Measurements from ENCODE around the gene GPR32.
"Not testable (repeated sequence)": the region's sequence is repeated elsewhere in the genome, so short reads cannot be mapped to it uniquely, and the experiment has no call there.

GPR32 gene

DNA sequence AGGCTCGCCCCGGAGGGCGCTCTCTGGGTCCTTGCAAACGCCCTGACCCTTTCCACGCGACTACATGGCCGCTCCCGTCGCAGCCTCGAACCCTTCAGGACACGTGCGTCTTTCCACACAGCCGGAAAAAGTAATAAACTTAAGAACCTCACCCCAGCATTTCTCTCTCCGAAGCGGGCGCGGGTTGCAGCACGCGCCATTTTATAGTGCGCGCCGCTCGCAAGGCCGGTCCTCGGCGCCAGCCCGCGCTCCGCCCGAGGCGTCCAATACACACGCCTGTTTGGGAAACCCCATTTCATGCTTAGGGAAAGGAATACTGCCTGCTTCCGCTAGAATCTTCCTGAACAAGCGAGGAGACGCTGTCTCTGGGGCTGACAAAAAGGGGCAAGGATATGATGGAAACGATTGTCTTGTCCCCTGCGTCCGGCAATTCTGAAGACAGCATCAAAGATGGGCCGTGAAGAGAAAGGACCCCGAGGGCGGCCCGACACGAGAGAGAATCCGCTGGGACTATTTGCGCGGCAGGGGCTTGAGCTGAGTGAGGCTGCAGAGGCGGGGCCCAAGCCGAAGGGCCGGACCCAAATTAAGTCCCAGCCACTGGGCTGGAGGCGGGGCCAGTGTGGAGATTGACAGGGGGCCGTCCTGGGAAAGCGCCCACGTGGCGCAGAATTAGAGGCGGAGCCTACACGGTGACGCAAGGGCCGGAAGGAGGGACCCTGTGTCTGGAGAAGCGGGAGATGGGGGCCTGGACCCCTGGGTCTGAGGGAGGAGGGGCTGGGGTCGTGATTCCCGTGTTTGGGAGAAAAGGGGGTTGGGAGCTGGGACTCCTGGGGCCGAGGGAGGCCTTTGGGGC, 34.4 kb downstream of the GPR32 start:
- peak; percentile 99 for DNase-seq

DNA sequence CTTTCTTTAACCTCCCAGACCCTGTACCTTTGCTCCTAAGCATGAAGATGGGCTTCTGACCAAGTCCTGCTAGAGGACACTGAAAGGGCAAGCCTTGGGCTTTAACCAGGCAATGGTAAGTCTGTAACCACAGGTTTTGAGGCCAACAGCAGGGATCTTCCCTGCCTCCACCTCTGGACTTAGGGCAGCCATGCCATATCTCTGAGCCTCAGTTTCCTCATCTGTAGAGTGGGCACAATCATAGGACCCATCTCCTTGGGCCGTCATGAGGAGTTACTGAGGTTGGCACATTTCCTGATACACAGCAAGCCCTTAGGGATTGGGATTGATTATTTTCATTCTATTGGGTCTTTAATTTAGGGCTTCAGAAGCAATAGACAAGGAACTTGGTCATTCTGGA, 38.6 kb downstream of the GPR32 start:
- no peak for DNase-seq

DNA sequence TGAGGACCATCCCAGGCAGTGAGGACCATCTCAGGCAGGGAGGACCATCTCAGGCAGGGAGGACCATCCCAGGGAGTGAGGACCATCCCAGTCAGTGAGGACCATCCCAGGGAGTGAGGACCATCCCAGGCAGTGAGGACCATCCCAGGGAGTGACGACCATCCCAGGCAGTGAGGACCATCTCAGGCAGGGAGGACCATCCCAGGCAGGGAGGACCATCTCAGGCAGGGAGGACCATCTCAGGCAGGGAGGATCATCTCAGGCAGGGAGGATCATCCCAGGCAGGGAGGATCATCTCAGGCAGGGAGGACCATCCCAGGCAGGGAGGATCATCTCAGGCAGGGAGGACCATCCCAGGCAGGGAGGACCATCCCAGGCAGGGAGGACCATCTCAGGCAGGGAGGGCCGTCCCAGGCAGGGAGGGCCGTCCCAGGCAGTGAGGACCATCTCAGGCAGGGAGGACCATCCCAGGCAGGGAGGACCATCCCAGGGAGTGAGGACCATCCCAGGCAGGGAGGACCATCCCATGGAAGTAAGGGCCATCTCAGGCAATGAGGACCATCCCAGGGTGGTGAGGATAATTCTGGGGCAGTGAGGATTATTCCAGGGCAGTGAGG, 41.5 kb downstream of the GPR32 start:
- DNase-seq: not testable (repeated sequence)

DNA sequence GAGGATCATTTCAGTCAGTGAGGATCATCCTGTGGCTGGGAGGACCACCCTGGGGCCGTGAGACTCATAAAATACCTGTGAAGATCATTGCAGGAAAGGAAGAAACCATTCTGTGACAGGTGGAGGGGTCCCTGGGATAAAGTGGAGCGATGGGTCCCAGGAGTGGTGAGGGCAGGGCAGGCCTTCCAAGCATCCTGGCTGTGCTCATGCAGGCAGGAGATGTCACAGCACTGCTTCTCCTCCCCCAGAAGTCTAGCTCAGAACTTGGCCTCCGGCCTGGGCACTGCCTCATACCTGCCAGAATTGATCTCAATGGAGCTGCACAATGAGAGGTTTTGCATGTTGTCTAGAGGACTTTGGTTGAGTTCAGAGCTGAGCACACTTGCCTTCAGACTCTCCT, 42.2 kb downstream of the GPR32 start:
- no peak for DNase-seq

DNA sequence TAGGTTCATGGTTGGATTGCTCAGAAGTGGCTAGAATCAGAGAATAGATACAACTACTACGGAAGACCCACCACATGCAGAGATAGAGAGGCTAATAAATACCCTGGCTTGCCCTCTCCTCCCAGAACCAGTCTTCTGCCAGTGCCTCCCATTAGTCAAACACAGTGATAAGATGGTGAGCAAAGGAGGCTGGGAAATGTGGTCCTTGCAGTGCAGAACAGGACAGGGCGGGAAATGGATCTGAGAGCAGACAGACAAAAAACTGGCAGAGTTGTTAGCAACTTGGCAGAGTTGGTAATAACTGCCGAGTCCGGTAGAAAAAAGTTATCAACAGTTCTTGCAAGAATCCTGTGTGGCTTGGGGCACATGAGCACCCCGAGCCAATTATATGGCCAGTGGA, 44.6 kb downstream of the GPR32 start:
- no peak for DNase-seq

DNA sequence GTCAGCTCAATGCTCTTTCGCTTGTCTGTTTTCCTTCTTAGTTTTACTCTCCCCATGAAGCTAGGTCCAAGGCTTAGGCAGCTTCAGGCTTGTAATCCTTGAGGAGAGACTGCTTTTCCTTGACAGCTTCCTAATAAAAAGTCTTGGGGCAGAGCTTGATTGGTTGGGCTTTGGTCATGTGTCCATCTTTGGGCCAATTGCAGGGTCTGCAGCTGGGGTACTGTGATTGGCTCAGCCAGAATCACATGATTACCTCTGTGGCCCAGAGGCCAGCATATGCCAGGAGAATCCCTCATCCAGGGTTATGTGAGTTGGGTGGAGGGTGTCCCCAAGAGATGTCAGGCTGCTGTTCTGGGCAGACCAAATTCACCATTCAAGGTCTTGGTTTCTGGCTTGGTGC, 45.2 kb downstream of the GPR32 start:
- no peak for DNase-seq

DNA sequence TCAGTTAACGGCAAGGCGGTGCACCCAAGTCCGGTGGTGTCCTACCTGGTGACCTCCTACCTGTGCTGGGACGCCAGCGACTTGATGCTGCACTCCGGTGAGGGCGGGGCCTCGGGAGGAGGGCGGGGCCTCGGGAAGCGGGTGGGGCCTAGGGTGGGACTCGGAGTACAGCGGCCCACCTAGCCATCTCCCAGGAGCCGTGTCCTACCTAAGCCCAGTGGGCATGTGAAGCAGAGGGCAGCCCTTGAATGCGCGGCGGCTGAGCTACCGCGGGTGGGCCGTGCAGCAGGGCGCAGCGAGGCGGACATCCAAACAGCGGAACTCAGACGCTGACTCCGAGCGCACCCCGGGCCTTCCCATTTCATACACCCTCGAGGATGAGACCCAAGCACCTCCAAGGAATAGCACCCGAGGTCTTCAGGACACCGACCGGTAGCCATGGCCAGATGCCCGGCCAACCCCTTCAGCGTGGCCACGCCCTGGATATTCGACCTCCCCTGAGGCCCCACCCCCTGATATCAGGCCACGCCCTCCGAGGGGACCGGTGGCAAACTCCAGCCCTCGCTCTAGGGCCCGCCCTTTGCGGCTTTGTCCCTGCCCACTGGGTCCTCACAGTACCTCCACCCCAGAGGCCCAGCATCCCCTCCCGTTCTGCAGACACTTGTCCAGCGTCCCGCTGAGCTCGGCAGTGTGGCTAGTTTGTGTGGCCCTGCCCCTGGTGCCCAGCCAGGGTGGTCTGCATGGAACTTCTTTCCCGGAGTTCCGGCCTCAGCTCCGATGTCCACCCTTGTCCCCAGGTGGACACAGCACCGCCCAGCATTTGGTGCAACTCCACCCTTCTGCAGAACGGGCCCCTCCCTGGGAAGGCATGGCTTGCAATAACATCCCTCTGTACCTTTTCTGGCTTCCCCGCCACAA, 47.9 kb downstream of the GPR32 start:
- DNase-seq: peak; percentile 33

DNA sequence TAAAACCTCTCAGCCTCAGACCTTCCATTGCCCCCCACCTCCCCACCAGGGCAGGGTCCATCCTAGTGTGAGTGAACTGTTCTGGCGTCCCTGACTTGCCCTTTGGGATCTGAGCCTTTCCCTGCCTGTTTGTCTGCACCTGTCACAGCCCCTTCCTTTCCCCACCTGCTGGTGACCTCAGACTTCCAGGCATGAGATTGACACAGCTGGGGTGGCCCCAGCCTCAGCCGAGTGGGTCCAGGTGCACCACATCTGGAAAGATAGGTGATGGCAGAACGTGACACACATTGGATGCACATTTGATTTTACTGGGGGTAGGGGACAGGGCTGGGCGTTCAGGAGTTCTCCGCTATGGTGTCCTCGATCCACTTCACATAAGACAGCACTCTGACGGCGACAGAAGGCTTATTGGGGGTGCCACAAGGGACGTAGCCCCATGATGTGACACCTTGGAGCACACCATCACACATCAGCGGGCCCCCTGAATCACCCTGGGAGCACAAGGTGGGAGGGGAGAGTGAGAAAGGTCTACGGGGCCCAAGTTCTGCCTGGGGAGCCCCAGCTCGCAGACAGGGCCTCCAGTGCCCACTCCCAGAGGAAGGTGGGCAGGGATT, 48.7 kb downstream of the GPR32 start:
- DNase-seq: no peak

DNA sequence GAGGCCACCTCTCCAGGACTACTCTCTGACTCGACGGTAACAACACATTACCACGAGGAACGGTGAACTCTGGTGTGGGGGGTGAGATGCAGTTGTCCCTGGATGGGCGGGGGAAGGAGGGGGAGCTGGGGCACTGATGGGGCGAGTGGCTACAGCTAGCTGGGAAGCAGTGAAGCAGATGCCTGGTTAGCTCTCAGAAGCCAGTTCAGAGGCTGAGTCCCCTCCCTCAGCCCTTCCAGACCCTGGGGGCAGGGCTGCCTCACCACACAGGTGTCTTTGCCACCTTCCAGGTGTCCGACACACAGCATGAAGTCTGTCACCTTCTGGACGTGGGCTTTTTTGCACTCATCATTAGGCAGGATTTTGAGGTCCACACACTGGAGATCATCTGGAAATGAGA, 49.4 kb downstream of the GPR32 start:
- DNase-seq: no peak

DNA sequence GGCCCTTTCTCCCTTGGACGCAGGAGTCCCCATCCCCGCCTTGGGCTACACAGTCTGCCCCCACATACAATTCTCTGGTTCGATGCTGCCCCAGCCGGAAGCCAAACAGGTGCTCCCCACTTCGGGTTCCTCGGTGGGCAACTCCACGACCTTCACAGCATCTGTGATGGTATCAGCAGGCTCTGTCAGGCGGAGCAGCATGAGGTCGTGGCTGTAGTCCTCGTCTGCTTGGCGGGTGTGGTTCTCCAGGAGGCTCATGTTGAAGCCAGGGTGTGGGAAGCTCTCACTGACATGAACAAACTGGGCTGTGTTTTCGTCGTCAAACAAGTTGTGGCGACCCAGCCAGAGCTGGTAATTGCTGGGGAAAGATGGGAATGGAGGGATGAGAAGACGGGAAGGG, 49.8 kb downstream of the GPR32 start:
- no peak for DNase-seq

DNA sequence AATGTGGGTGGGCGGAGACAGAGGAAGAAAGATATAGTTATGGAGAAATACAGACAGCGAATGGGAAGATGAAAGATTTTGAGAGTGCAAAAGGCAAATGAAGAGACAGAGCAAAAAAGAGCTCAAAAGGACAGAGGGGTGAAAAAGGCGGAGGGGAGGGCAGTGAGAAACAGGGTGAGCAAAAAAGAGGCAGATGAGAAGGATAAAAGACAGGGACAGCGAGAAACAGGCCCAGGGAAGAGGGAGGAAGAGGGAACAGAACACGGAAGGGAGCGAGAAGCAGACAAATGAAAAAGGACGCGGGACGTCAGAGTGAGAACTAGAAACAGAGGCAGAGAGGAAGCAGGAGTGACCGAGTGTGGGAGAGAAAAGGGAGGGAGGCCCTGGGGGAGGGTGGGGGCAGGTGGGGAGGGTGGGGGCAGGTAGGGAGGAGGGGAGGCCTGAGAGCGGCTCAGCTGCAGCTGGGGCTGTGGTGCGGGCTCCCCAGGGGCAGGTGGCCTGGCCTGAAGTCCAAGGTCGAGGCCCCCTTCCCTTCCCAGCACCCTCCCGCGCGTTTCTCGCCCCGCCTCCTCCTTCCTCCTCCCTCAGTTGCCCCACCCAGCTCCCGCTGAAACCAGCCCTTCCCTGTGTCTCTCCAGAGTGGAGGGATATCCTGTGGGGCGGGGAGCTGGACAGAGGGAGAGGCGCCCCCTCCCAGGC, 50.4 kb downstream of the GPR32 start:
- no peak for DNase-seq

DNA sequence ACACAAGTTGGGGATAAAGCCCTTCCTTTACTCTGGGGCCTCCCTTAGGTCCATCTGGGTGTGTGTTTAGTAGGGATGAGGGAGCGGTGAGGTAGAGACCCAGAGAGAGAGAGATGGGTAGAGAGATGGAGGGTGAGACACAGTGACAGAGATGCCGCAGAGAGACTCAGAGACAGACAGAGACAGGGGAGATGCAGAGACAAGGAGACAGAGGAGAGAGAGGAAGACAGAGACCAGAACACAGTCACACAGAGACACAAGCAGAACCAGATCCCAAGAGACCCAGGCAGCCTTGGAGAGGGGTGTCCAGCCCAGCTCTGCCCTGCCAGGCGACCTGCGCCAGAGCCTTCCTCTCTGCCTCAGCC, 51.0 kb downstream of the GPR32 start:
- DNase-seq: no peak
